ENCODE data around the gene GCK. TPM values are rescaled to one million over a fixed set of nuclear protein-coding genes. Genes with fewer than 3 reads are reported as not detected.

Gene GCK
- total and polyA plus RNA-seq, 2 donors (not counting 3 experiments of a cell fraction or from before 2014, with no cell fraction given), result 0.17 to 0.51 TPM

DNA sequence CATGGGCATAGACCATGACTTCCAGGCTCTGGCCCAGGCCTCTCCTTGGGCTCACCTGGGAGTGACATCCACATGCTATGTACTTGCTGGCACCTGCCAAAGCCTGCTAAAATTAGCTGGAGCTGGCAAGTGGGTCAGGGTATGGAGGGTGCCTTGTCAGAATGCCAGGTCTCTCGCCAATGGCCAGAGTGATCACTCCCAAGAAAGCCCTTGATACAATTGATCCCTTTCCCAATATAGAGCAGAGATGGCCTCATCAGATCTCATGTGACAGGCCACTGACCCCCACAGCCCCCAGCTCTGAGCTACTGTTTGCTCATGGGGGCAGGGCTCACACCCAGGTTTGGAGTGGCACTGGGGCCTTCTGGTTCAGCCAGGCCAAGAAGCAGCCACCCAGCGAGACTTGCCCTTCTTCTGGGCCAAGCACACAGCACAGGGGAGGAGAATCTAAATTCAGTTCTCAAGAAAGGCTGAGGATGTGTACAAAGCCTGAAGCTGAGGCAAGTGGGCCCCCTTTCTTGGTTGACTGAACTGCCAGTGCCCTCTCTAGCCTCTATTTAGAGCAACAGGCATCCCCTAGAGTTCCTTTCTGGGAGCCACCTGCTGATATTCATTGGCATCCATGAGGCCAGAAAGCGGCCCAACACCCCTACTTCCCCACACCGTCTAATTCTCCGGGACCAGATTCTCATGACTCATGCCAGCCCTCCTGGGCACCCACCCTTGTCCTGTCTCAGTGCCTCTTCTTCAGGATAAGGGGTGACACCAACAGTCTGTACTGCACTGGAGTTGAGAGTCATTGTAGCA is 29.2 kb downstream of the GCK start:
- no peaks in the 10 kb centered on the region for H3K9me3 ChIP-seq (replicated peaks; ENCODE audit: control insufficient read depth, insufficient read depth, low read length)
- intact Hi-C loops (cut with micrococcal nuclease) (no loop called here), dilution Hi-C loops (cut with MboI; ENCODE audit: extremely low pct_ligation_motif_present, low sequenced_read_pairs) (no loop called here)
- no peaks in the 10 kb centered on the region for H3K36me3 ChIP-seq (ENCODE audit: control insufficient read depth in 2 of 2, extremely low read depth in 1 of 2, insufficient read depth in 2 of 2, low read length in 2 of 2)
- H3K27ac ChIP-seq (ENCODE audit: insufficient read depth, low read depth, low read length), result no peak overlapping the region
- BruUV-seq (replicated peaks), result no TSS peak
- CTCF ChIA-PET, result no interaction called here
- TF ChIP-seq JUN (IDR thresholded peaks at IDR 0.05; ENCODE audit: borderline replicate concordance, insufficient read depth, insufficient read length, low read depth) (no peak), FOS (IDR thresholded peaks at IDR 0.05; ENCODE audit: borderline replicate concordance, insufficient read depth, low read length) (no peak), EZH2 (IDR thresholded peaks at IDR 0.05; ENCODE audit: borderline replicate concordance, low read depth, low read length, severe bottlenecking) (no peak), MYC (IDR thresholded peaks at IDR 0.05; ENCODE audit: low read depth, low read length) (no peak), POLR2AphosphoS5 (IDR thresholded peaks at IDR 0.05; ENCODE audit: insufficient read depth, low read depth, low read length) (no peak)
- TF ChIP-seq, protein P1, sequence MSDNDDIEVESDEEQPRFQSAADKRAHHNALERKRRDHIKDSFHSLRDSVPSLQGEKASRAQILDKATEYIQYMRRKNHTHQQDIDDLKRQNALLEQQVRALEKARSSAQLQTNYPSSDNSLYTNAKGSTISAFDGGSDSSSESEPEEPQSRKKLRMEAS (IDR thresholded peaks at IDR 0.05; ENCODE audit: insufficient read depth, insufficient read length), result no peak
- TF ChIP-seq, protein P2, sequence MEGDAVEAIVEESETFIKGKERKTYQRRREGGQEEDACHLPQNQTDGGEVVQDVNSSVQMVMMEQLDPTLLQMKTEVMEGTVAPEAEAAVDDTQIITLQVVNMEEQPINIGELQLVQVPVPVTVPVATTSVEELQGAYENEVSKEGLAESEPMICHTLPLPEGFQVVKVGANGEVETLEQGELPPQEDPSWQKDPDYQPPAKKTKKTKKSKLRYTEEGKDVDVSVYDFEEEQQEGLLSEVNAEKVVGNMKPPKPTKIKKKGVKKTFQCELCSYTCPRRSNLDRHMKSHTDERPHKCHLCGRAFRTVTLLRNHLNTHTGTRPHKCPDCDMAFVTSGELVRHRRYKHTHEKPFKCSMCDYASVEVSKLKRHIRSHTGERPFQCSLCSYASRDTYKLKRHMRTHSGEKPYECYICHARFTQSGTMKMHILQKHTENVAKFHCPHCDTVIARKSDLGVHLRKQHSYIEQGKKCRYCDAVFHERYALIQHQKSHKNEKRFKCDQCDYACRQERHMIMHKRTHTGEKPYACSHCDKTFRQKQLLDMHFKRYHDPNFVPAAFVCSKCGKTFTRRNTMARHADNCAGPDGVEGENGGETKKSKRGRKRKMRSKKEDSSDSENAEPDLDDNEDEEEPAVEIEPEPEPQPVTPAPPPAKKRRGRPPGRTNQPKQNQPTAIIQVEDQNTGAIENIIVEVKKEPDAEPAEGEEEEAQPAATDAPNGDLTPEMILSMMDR (IDR thresholded peaks at IDR 0.05; ENCODE audit: extremely low read depth in 1 of 2, insufficient read depth in 1 of 2, low read depth in 1 of 2, low read length in 2 of 2), result no peak
- POLR2A ChIA-PET, result no interaction called here
- H3K27me3 ChIP-seq (ENCODE audit: control insufficient read depth in 2 of 2, insufficient read depth in 2 of 2, low read length in 2 of 2), result peaks cover 13 to 25% of the 10 kb centered on the region in 2 experiments
- H3K79me2 ChIP-seq (ENCODE audit: control insufficient read depth, insufficient read depth, low read length), result no peaks in the 10 kb centered on the region
- no peaks in the 10 kb centered on the region for H3K4me1 ChIP-seq (ENCODE audit: control insufficient read depth, extremely low read depth, insufficient read depth, low read length)
- H3K9ac ChIP-seq (replicated peaks; ENCODE audit: extremely low read depth, insufficient read depth, low read length), result no peak overlapping the region
- H3K9me1 ChIP-seq (replicated peaks; ENCODE audit: control insufficient read depth, extremely low read depth, insufficient read depth, low read length), result no peaks in the 10 kb centered on the region
- FAIRE-seq, result no peak
- H3K4me2 ChIP-seq (ENCODE audit: insufficient read depth, low read length), result no peak overlapping the region
- H3K4me3 ChIP-seq (replicated peaks in 1 of 3; ENCODE audit: insufficient read depth in 1 of 3, low read depth in 1 of 3, low read length in 3 of 3), result no peak overlapping the region
- no peak for DNase-seq (ENCODE audit: low read depth, low spot score)
- H2AFZ ChIP-seq (ENCODE audit: low read depth, low read length), result no peak overlapping the region
- H4K20me1 ChIP-seq (replicated peaks; ENCODE audit: control insufficient read depth, extremely low read depth, insufficient read depth, low read length), result no peaks in the 10 kb centered on the region
